RWPE2 (cell line): ENCODE measurements around the gene GDAP1L1.
"Not testable (repeated sequence)": the region's sequence is repeated elsewhere in the genome, so short reads cannot be mapped to it uniquely, and the experiment has no call there.

Experiments used
- ATAC-seq: fragments of 200-7000 bp; cut with Tn5 transposase; 3 replicates; pipeline ENCODE4 v1.9.1; 2021; ENCODE audit warnings: low read depth
- DNase-seq: peaks from one replicate; pipeline ENCODE4 v3.0.0-alpha.2; 2020; ENCODE audit warnings: low spot score
- H3K27ac ChIP-seq: fragments of 450-650 bp; 2 replicates; pipeline ENCODE4 v1.5.1; 2017; ENCODE audit warnings: mild to moderate bottlenecking; ENCODE audit not compliant: poor library complexity, severe bottlenecking
- H3K27me3 ChIP-seq: fragments of 250-450 bp; sonication (Bioruptor Pico); 2 replicates; pipeline ENCODE4 v1.5.1; 2021; ENCODE audit warnings: mild to moderate bottlenecking, moderate library complexity; ENCODE audit not compliant: insufficient read depth, poor library complexity, severe bottlenecking
- H3K36me3 ChIP-seq: fragments of 250-450 bp; sonication (Bioruptor Pico); 2 replicates; pipeline ENCODE4 v1.5.1; 2020; ENCODE audit warnings: low read depth, mild to moderate bottlenecking, moderate library complexity
- H3K4me1 ChIP-seq: fragments of 250-450 bp; sonication (Bioruptor Pico); 2 replicates; pipeline ENCODE4 v1.5.1; 2021; ENCODE audit warnings: mild to moderate bottlenecking, moderate library complexity; ENCODE audit not compliant: insufficient read depth, poor library complexity, severe bottlenecking
- H3K4me3 ChIP-seq: fragments of 250-450 bp; sonication (Bioruptor Pico); 2 replicates; pipeline ENCODE4 v1.5.1; 2021; ENCODE audit warnings: mild to moderate bottlenecking, moderate library complexity; ENCODE audit not compliant: severe bottlenecking
- H3K9me3 ChIP-seq: fragments of 250-450 bp; sonication (Bioruptor Pico); 2 replicates; pipeline ENCODE4 v1.5.1; 2021; ENCODE audit warnings: mild to moderate bottlenecking, moderate library complexity; ENCODE audit not compliant: severe bottlenecking
- TF ChIP-seq, protein P1 (sequence below): fragments of 450-650 bp; IDR thresholded peaks from one replicate; pipeline ENCODE4 v1.5.1; 2017; ENCODE audit warnings: mild to moderate bottlenecking, moderate library complexity; ENCODE audit not compliant: poor library complexity, severe bottlenecking

Gene GDAP1L1

GRCh38 chr20:44234566-44235317 is 12.4 kb upstream of the GDAP1L1 start:
- H3K27ac ChIP-seq, result no peak overlapping the region
- no peaks in the 10 kb centered on the region for H3K9me3 ChIP-seq
- H3K36me3 ChIP-seq, result no peaks in the 10 kb centered on the region
- TF ChIP-seq, protein P1, sequence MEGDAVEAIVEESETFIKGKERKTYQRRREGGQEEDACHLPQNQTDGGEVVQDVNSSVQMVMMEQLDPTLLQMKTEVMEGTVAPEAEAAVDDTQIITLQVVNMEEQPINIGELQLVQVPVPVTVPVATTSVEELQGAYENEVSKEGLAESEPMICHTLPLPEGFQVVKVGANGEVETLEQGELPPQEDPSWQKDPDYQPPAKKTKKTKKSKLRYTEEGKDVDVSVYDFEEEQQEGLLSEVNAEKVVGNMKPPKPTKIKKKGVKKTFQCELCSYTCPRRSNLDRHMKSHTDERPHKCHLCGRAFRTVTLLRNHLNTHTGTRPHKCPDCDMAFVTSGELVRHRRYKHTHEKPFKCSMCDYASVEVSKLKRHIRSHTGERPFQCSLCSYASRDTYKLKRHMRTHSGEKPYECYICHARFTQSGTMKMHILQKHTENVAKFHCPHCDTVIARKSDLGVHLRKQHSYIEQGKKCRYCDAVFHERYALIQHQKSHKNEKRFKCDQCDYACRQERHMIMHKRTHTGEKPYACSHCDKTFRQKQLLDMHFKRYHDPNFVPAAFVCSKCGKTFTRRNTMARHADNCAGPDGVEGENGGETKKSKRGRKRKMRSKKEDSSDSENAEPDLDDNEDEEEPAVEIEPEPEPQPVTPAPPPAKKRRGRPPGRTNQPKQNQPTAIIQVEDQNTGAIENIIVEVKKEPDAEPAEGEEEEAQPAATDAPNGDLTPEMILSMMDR, result no peak
- H3K4me1 ChIP-seq, result no peaks in the 10 kb centered on the region
- ATAC-seq, result no peak
- H3K4me3 ChIP-seq, result no peak overlapping the region
- no peak for DNase-seq
- H3K27me3 ChIP-seq, result no peaks in the 10 kb centered on the region

GRCh38 chr20:44235702-44236101 is 11.4 kb upstream of the GDAP1L1 start:
- no peak overlapping the region for H3K27ac ChIP-seq
- no peaks in the 10 kb centered on the region for H3K36me3 ChIP-seq
- no peak for DNase-seq
- no peaks in the 10 kb centered on the region for H3K27me3 ChIP-seq
- H3K4me1 ChIP-seq, result no peaks in the 10 kb centered on the region
- no peaks in the 10 kb centered on the region for H3K9me3 ChIP-seq
- no peak overlapping the region for H3K4me3 ChIP-seq
- ATAC-seq, result no peak
- TF ChIP-seq, protein P1, result no peak

DNA sequence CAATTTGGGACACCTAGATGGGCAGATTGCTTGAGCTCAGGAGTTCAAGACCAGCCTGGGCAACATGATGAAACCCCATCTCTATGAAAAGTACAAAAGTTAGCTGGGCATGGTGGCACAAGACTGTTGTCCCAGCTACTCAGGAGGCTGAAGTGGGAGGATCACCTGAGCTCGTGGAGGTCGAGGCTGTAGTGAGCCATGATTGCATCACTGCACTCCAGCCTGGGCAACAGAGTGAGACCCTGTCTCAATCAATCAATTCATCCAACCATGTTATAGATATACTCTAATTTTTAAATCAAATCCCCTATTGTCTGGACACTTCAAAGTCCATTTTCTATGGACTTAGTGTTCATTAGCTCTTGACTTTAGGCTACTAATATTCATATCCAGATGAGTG is 10.3 kb upstream of the GDAP1L1 start:
- not testable (repeated sequence) for ATAC-seq, H3K4me3 ChIP-seq, H3K27me3 ChIP-seq, H3K4me1 ChIP-seq, H3K9me3 ChIP-seq, H3K27ac ChIP-seq, H3K36me3 ChIP-seq, DNase-seq

- Histone ChIP-seq H3K27ac (no peak overlapping the region), H3K36me3 (no peaks in the 10 kb centered on the region), H3K9me3 (no peaks in the 10 kb centered on the region), H3K4me3 (no peak overlapping the region), H3K27me3 (peaks cover 31% of the 10 kb centered on the region), H3K4me1 (no peaks in the 10 kb centered on the region)
- DNase-seq, result no peak
- TF ChIP-seq, protein P1, result no peak
- no peak for ATAC-seq
These were observed 5.3 kb upstream of the GDAP1L1 start for GRCh38 chr20:44241796-44242195.

GRCh38 chr20:44245977-44246376 is 1.1 kb upstream of the GDAP1L1 start:
- Histone ChIP-seq H3K4me3 (no peak overlapping the region), H3K27me3 (peaks cover 46% of the 10 kb centered on the region), H3K36me3 (no peaks in the 10 kb centered on the region), H3K4me1 (no peaks in the 10 kb centered on the region), H3K27ac (no peak overlapping the region), H3K9me3 (no peaks in the 10 kb centered on the region)
- ATAC-seq (no peak), DNase-seq (no peak)
- TF ChIP-seq, protein P1, result no peak
